Ovary (tissue), 3 donors: ENCODE results near the gene KRT78.

Experiments used
- POLR2A ChIP-seq: fragments of 450-650 bp; IDR thresholded peaks from one replicate; pipeline ENCODE4 v1.6.1; 2017; ENCODE audit warnings: antibody characterized with exemption, mild to moderate bottlenecking, moderate library complexity
- TF ChIP-seq, protein P1 (sequence below), 3 donors: fragments of 450-650 bp in 2 of 3; fragments of 200-600 bp in 1 of 3; IDR thresholded peaks; one replicate each; pipeline versions ENCODE4 v1.5.1 to v1.8.0; 2016 to 2022; ENCODE audit warnings: antibody characterized with exemption in 3 of 3, mild to moderate bottlenecking in 1 of 3
- donor health status: DM: no; HTN: no; CAD: no.

DNA sequence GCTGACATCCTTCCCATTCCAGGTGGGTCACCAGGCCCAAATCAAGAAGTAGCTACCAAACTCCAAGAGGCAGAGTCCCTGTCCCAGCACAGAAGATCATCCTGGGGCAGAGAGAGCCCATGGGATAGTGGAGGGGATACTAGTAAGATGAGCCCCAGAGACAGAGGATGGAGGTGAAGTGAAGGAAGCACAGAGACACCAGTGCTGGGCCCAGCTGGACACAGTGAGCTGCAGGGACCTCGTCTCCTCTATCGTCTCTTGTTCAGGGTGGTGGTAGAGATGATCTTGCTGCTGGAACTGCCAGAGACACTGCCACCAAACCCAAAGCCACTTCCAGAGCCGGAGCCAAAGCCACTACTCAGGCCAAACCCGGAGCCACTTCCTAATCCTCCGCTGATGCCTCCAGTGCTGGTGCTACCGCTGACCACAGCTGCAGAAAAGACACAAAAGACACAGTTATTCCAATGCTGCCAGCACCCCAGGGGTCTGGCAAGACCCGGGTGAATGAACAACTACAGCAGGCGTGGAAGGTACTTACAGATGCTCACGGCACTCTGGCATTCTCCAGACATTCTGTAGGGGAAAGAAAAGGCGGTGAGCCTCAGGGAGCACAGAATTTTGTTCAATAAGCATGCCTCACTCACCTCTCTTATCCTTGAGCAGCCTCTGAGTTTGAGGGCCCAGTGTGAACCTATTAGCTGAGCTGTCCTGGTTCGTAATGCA, 41.8 kb downstream of the KRT78 start:
- no peak for TF ChIP-seq POLR2A
- TF ChIP-seq, protein P1, sequence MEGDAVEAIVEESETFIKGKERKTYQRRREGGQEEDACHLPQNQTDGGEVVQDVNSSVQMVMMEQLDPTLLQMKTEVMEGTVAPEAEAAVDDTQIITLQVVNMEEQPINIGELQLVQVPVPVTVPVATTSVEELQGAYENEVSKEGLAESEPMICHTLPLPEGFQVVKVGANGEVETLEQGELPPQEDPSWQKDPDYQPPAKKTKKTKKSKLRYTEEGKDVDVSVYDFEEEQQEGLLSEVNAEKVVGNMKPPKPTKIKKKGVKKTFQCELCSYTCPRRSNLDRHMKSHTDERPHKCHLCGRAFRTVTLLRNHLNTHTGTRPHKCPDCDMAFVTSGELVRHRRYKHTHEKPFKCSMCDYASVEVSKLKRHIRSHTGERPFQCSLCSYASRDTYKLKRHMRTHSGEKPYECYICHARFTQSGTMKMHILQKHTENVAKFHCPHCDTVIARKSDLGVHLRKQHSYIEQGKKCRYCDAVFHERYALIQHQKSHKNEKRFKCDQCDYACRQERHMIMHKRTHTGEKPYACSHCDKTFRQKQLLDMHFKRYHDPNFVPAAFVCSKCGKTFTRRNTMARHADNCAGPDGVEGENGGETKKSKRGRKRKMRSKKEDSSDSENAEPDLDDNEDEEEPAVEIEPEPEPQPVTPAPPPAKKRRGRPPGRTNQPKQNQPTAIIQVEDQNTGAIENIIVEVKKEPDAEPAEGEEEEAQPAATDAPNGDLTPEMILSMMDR (IDR thresholded peaks at IDR 0.05), result no peak
